IMR-90 (cell line): Measurements from ENCODE around the gene NAT10. TPM values are rescaled to one million over a fixed set of nuclear protein-coding genes. Genes with fewer than 3 reads are reported as not detected.
"Not testable (repeated sequence)": the region's sequence is repeated elsewhere in the genome, so short reads cannot be mapped to it uniquely, and the experiment has no call there.

Experiments
- ATAC-seq: fragments of 200-7000 bp; cut with Tn5 transposase; 2 replicates; pipeline ENCODE4 v1.9.1; 2020; ENCODE audit warnings: low read depth, mild to moderate bottlenecking, moderate library complexity
- BruUV-seq: library from RNA; stranded (reverse); fragments of 400-500 nt; replicated peaks from 2 replicates; lab custom pipeline; 2021; lab: Mats Ljungman, UMichigan
- CTCF ChIA-PET: fragments of 300-600 bp; formaldehyde crosslinking; extraction: SDS; loops from one replicate; lab custom pipeline; 2021; ENCODE audit warnings: antibody characterized with exemption; lab: Yijun Ruan, JAX
- POLR2A ChIA-PET: fragments of 300-600 bp; sonication (Branson Sonifier 250); formaldehyde crosslinking; loops from one replicate; lab custom pipeline; 2022; ENCODE audit warnings: antibody characterized with exemption; ENCODE audit not compliant: unreplicated experiment; lab: Charles Lee
- DNase-seq: peaks from one replicate; pipeline ENCODE4 v3.0.0; 2013
- H2AFZ ChIP-seq: replicated peaks from 2 replicates; pipeline ENCODE3; 2013; ENCODE audit warnings: low read length, mild to moderate bottlenecking; ENCODE audit not compliant: poor library complexity
- H2AK5ac ChIP-seq: 2 replicates; pipeline ENCODE4 v1.6.1; 2013; ENCODE audit warnings: low read depth, low read length, inconsistent platforms
- H2AK9ac ChIP-seq: replicated peaks from 2 replicates; pipeline ENCODE3; 2013; ENCODE audit warnings: mild to moderate bottlenecking, low read depth, low read length, moderate library complexity; ENCODE audit not compliant: poor library complexity
- H2BK120ac ChIP-seq: 2 replicates; pipeline ENCODE4 v1.6.1; 2013; ENCODE audit warnings: low read depth, low read length, inconsistent platforms
- H2BK15ac ChIP-seq: 3 replicates; pipeline ENCODE4 v1.6.1; 2013; ENCODE audit warnings: low read depth, low read length, inconsistent platforms
- H2BK20ac ChIP-seq: 2 replicates; pipeline ENCODE4 v1.6.1; 2013; ENCODE audit warnings: low read depth, mild to moderate bottlenecking, inconsistent platforms, low read length, moderate library complexity
- H2BK5ac ChIP-seq: 2 replicates; pipeline ENCODE4 v1.6.1; 2013; ENCODE audit warnings: mild to moderate bottlenecking, low read depth, low read length, inconsistent platforms; ENCODE audit not compliant: poor library complexity, severe bottlenecking
- H3K14ac ChIP-seq: replicated peaks from 2 replicates; pipeline ENCODE4 v1.6.1; 2013; ENCODE audit warnings: low read depth, low read length, inconsistent platforms
- H3K18ac ChIP-seq: 2 replicates; pipeline ENCODE4 v1.6.1; 2013; ENCODE audit warnings: low read depth, low read length, control low read depth
- H3K23ac ChIP-seq: 2 replicates; pipeline ENCODE4 v1.6.1; 2013; ENCODE audit warnings: low read depth, low read length, inconsistent platforms
- H3K27ac ChIP-seq: 2 replicates; pipeline ENCODE4 v1.5.1; 2013; ENCODE audit warnings: mild to moderate bottlenecking, control low read depth, low read length; ENCODE audit not compliant: insufficient read depth
- H3K27me3 ChIP-seq: 2 replicates; pipeline ENCODE4 v1.6.1; 2013; ENCODE audit warnings: low read length; ENCODE audit not compliant: control insufficient read depth, insufficient read depth
- H3K36me3 ChIP-seq: 2 replicates; pipeline ENCODE4 v1.6.1; 2013; ENCODE audit warnings: low read length, mixed read lengths; ENCODE audit not compliant: control insufficient read depth, insufficient read depth
- H3K4ac ChIP-seq: 2 replicates; pipeline ENCODE4 v1.6.1; 2013; ENCODE audit warnings: low read depth, low read length, inconsistent platforms
- H3K4me1 ChIP-seq: 2 replicates; pipeline ENCODE4 v1.6.1; 2013; ENCODE audit warnings: low read length, mixed read lengths; ENCODE audit not compliant: control insufficient read depth, insufficient read depth
- H3K4me2 ChIP-seq: 2 replicates; pipeline ENCODE4 v1.6.1; 2013; ENCODE audit warnings: low read depth, mild to moderate bottlenecking, control low read depth, low read length, moderate library complexity
- H3K4me3 ChIP-seq: 2 replicates; pipeline ENCODE4 v1.5.1; 2013; ENCODE audit warnings: low read depth, mild to moderate bottlenecking, control low read depth, low read length, moderate library complexity; ENCODE audit not compliant: insufficient read depth
- H3K56ac ChIP-seq: 2 replicates; pipeline ENCODE4 v1.6.1; 2013; ENCODE audit warnings: low read length, inconsistent platforms; ENCODE audit not compliant: insufficient read depth; ENCODE audit errors: extremely low read depth
- H3K79me1 ChIP-seq, 2 experiments: 2 replicates each; pipeline ENCODE4 v1.6.1; 2013; ENCODE audit warnings: low read length in 2 of 2, inconsistent platforms in 1 of 2, low read depth in 1 of 2
- H3K9ac ChIP-seq: 2 replicates; pipeline ENCODE4 v1.6.1; 2013; ENCODE audit warnings: low read depth, low read length, control low read depth
- H3K9me1 ChIP-seq: 2 replicates; pipeline ENCODE4 v1.6.1; 2013; ENCODE audit warnings: low read length, inconsistent platforms; ENCODE audit not compliant: insufficient read depth
- H3K9me3 ChIP-seq: 2 replicates; pipeline ENCODE4 v1.6.1; 2013; ENCODE audit warnings: low read length; ENCODE audit not compliant: control insufficient read depth, insufficient read depth
- H4K20me1 ChIP-seq: 2 replicates; pipeline ENCODE4 v1.6.1; 2013; ENCODE audit warnings: low read length, inconsistent platforms; ENCODE audit not compliant: insufficient read depth
- H4K5ac ChIP-seq: 2 replicates; pipeline ENCODE4 v1.6.1; 2013; ENCODE audit warnings: mild to moderate bottlenecking, low read depth, low read length, control low read depth
- H4K8ac ChIP-seq, 2 experiments: 2 replicates each; pipeline ENCODE4 v1.6.1; 2013; ENCODE audit warnings: low read depth in 2 of 2, low read length in 2 of 2, control low read depth in 1 of 2, inconsistent platforms in 1 of 2
- H4K91ac ChIP-seq: 2 replicates; pipeline ENCODE4 v1.6.1; 2013; ENCODE audit warnings: low read depth, low read length, inconsistent platforms; ENCODE audit not compliant: insufficient read depth
- WGBS, 2 experiments: methylation state at CpG; one replicate each; pipeline versions ENCODE4 v1.1.5 to v1.1.7; 2013; ENCODE audit warnings: missing lambda C conversion rate in 2 of 2; ENCODE audit not compliant: insufficient read length in 1 of 2; ENCODE audit errors: extremely low coverage in 2 of 2; 5-methylcytosine and 5-hydroxymethylcytosine counted together
- dilution Hi-C: fragments of 300-500 bp; cut with HindIII; formaldehyde crosslinking; loops from one replicate; pipeline ENCODE4 v1.14.3; 2018; ENCODE audit warnings: low sequenced_read_pairs; ENCODE audit not compliant: unreplicated experiment
- in situ Hi-C: fragments of 300-500 bp; cut with MboI; formaldehyde crosslinking; loops from 3 replicates; pipeline ENCODE4 v1.14.3; 2019; ENCODE audit warnings: low sequenced_read_pairs, inconsistent platforms, mixed read lengths
- intact Hi-C: fragments of 100-400 bp; cut with micrococcal nuclease; formaldehyde crosslinking; loops from 2 replicates; pipeline ENCODE4 v1.10.0; 2022
- polyA plus RNA-seq, 3 experiments: library from polyadenylated mRNA; depleted of rRNA; stranded (reverse); fragments of >200 nt; gene quantifications; 2 replicates each; pipeline ENCODE4 v1.2.3, GENCODE V29; 2012; ENCODE audit warnings: low replicate concordance in 1 of 3
- total RNA-seq: library from RNA; depleted of rRNA; stranded (reverse); fragments of >200 nt; gene quantifications from 2 replicates; pipeline ENCODE4 v1.2.3, GENCODE V29; 2012

NAT10 gene
- total and polyA plus RNA-seq, 2 of the 4 experiments (the other 2 are of a cell fraction): 28.1 to 34.8 TPM

- H4K91ac ChIP-seq, H3K9me3 ChIP-seq, H2BK15ac ChIP-seq, POLR2A ChIA-PET, ATAC-seq, H3K18ac ChIP-seq, H3K79me1 ChIP-seq, H3K56ac ChIP-seq, intact Hi-C loops, H3K4me2 ChIP-seq, H2AK5ac ChIP-seq, in situ Hi-C loops, H4K8ac ChIP-seq, H3K36me3 ChIP-seq, H4K20me1 ChIP-seq, H3K4ac ChIP-seq, H3K4me3 ChIP-seq, H2AFZ ChIP-seq, H2BK120ac ChIP-seq, H4K5ac ChIP-seq, H3K14ac ChIP-seq, H3K23ac ChIP-seq, H3K9ac ChIP-seq, H3K27me3 ChIP-seq, H3K27ac ChIP-seq, H2BK20ac ChIP-seq, H2BK5ac ChIP-seq, H3K9me1 ChIP-seq, DNase-seq, H2AK9ac ChIP-seq, BruUV-seq, H3K4me1 ChIP-seq: not testable (repeated sequence)
- no CpG with 5 or more reads among the region's 5 CpGs for WGBS, 2 experiments
- CTCF ChIA-PET: interaction anchor here (1.4 to 1.5 kb wide), 2 partner anchors 8 to 177 kb away, joined by 3 read pairs; partner anchors contain the start of gene ABTB2
- dilution Hi-C loops: loop anchor here (25.0 kb wide), 1 partner anchor 157 kb away; no protein-coding TSS in a partner anchor
Observed at GRCh38 chr11:34180814-34181165, 75.4 kb downstream of the NAT10 start.
